Endothelial cell of umbilical vein (primary cell): ENCODE measurements around the gene PGAP1. TPM values are rescaled to one million over a fixed set of nuclear protein-coding genes. Genes with fewer than 3 reads are reported as not detected.

Experiments
- BruUV-seq: library from RNA; stranded (reverse); fragments of 400-500 nt; replicated peaks from 2 replicates; lab custom pipeline; 2021; lab: Mats Ljungman, UMichigan
- CTCF ChIA-PET: fragments of 300-600, 350-600 bp; sonication (Branson Sonifier 250); formaldehyde crosslinking; loops from one replicate; lab custom pipeline; 2021; ENCODE audit warnings: antibody characterized with exemption, inconsistent platforms; lab: Charles Lee
- POLR2A ChIA-PET: fragments of 300-600, 350-600 bp; sonication (Branson Sonifier 250); formaldehyde crosslinking; loops from one replicate; lab custom pipeline; 2021; ENCODE audit warnings: antibody characterized with exemption, inconsistent platforms; lab: Charles Lee
- DNase-seq: peaks from one replicate; pipeline ENCODE4 v3.0.0-alpha.2; 2011; ENCODE audit warnings: low read depth, low spot score
- FAIRE-seq: peaks from 2 replicates; lab custom pipeline; 2011; peaks lifted over from hg19 to GRCh38; lab: Jason Lieb, UNC
- H2AFZ ChIP-seq: 2 replicates; pipeline ENCODE4 v1.6.0; 2012; ENCODE audit warnings: low read depth, low read length, control low read depth, inconsistent platforms
- H3K27ac ChIP-seq: 2 replicates; pipeline ENCODE4 v1.5.1; 2011; ENCODE audit warnings: low read depth, mild to moderate bottlenecking, control low read depth, low read length, moderate library complexity; ENCODE audit not compliant: insufficient read depth
- H3K27me3 ChIP-seq, 2 experiments: 2 replicates each; pipeline versions ENCODE4 v1.6.0 to v1.6.1; 2011; ENCODE audit warnings: low read length in 2 of 2, mixed read lengths in 1 of 2; ENCODE audit not compliant: control insufficient read depth in 2 of 2, insufficient read depth in 2 of 2
- H3K36me3 ChIP-seq, 2 experiments: 2 replicates in 1 of 2; 3 replicates in 1 of 2; pipeline ENCODE4 v1.5.1; 2011; ENCODE audit warnings: low read length in 2 of 2, mild to moderate bottlenecking in 1 of 2, moderate library complexity in 1 of 2; ENCODE audit not compliant: control insufficient read depth in 2 of 2, insufficient read depth in 2 of 2; ENCODE audit errors: extremely low read depth in 1 of 2
- H3K4me1 ChIP-seq: 3 replicates; pipeline ENCODE4 v1.5.1; 2011; ENCODE audit warnings: mild to moderate bottlenecking, low read length; ENCODE audit not compliant: control insufficient read depth, insufficient read depth; ENCODE audit errors: extremely low read depth
- H3K4me2 ChIP-seq: 2 replicates; pipeline ENCODE4 v1.6.1; 2011; ENCODE audit warnings: low read length, control low read depth, mixed read lengths; ENCODE audit not compliant: insufficient read depth
- H3K4me3 ChIP-seq, 3 experiments: fragments of 200-600 bp in 1 of 3; sonication (generic), shearing (Covaris generic) in 1 of 3; replicated peaks in 1 of 3; 2 replicates each; pipeline ENCODE4 v1.5.1; 2011 to 2016; ENCODE audit warnings: control low read depth in 3 of 3, low read length in 3 of 3, mild to moderate bottlenecking in 2 of 3, inconsistent platforms in 1 of 3, low read depth in 1 of 3, moderate library complexity in 1 of 3; ENCODE audit not compliant: insufficient read depth in 1 of 3
- H3K79me2 ChIP-seq: 2 replicates; pipeline ENCODE4 v1.6.0; 2012; ENCODE audit warnings: low read length, inconsistent platforms; ENCODE audit not compliant: control insufficient read depth, insufficient read depth
- H3K9ac ChIP-seq: replicated peaks from 2 replicates; pipeline ENCODE3; 2011; ENCODE audit warnings: low read length, control low read depth; ENCODE audit not compliant: insufficient read depth; ENCODE audit errors: extremely low read depth
- H3K9me1 ChIP-seq: replicated peaks from 3 replicates; pipeline ENCODE4 v1.6.0; 2011; ENCODE audit warnings: mild to moderate bottlenecking, low read length; ENCODE audit not compliant: control insufficient read depth, insufficient read depth; ENCODE audit errors: extremely low read depth
- H3K9me3 ChIP-seq: replicated peaks from 2 replicates; pipeline ENCODE4 v1.5.1; 2012; ENCODE audit warnings: low read length, inconsistent platforms; ENCODE audit not compliant: control insufficient read depth, insufficient read depth
- H4K20me1 ChIP-seq: replicated peaks from 2 replicates; pipeline ENCODE3; 2011; ENCODE audit warnings: mild to moderate bottlenecking, low read length; ENCODE audit not compliant: control insufficient read depth, insufficient read depth; ENCODE audit errors: extremely low read depth
- CTCF ChIP-seq, 2 donors: IDR thresholded peaks; 1 replicate in 1 of 2; 2 replicates in 1 of 2; pipeline ENCODE4 v1.5.1; 2011; ENCODE audit warnings: low read length in 2 of 2, mild to moderate bottlenecking in 2 of 2, moderate library complexity in 2 of 2, control low read depth in 1 of 2, inconsistent platforms in 1 of 2, low read depth in 1 of 2; ENCODE audit not compliant: insufficient read depth in 1 of 2; ENCODE audit errors: extremely low read depth in 1 of 2
- EZH2 ChIP-seq: IDR thresholded peaks from 2 replicates; pipeline ENCODE4 v1.6.1; 2012; ENCODE audit warnings: borderline replicate concordance, low read depth, mild to moderate bottlenecking, moderate library complexity, low read length, inconsistent platforms; ENCODE audit not compliant: severe bottlenecking
- FOS ChIP-seq: IDR thresholded peaks from 2 replicates; pipeline ENCODE4 v1.6.1; 2011; ENCODE audit warnings: mild to moderate bottlenecking, low read length, moderate library complexity, borderline replicate concordance; ENCODE audit not compliant: insufficient read depth
- GATA2 ChIP-seq: IDR thresholded peaks from 2 replicates; pipeline ENCODE4 v1.7.0; 2011; ENCODE audit warnings: low read depth, mild to moderate bottlenecking, moderate library complexity, mixed read lengths, low read length; ENCODE audit not compliant: insufficient read length, insufficient read depth
- JUN ChIP-seq: IDR thresholded peaks from 2 replicates; pipeline ENCODE4 v1.6.1; 2011; ENCODE audit warnings: borderline replicate concordance, low read depth; ENCODE audit not compliant: insufficient read length, insufficient read depth
- MAX ChIP-seq: IDR thresholded peaks from 2 replicates; pipeline ENCODE4 v1.6.1; 2011; ENCODE audit not compliant: insufficient read depth, insufficient read length
- MYC ChIP-seq: IDR thresholded peaks from one replicate; pipeline ENCODE4 v1.6.1; 2011; ENCODE audit warnings: mild to moderate bottlenecking, low read depth, low read length
- POLR2A ChIP-seq: IDR thresholded peaks from 2 replicates; pipeline ENCODE4 v1.6.1; 2012; ENCODE audit warnings: low read depth, mild to moderate bottlenecking, control low read depth, low read length
- POLR2AphosphoS5 ChIP-seq: IDR thresholded peaks from 2 replicates; pipeline ENCODE4 v1.6.1; 2012; ENCODE audit warnings: low read depth, mild to moderate bottlenecking, control low read depth, low read length, moderate library complexity; ENCODE audit not compliant: insufficient read depth
- dilution Hi-C: fragments of 300-500 bp; cut with MboI; formaldehyde crosslinking; loops from one replicate; pipeline ENCODE4 v1.15.0; 2019; ENCODE audit warnings: low sequenced_read_pairs; ENCODE audit not compliant: extremely low pct_ligation_motif_present
- intact Hi-C: fragments of 100-400 bp; cut with micrococcal nuclease; formaldehyde crosslinking; loops from one replicate; pipeline ENCODE4 v1.10.0; 2022
- polyA plus RNA-seq, 4 experiments: library from polyadenylated mRNA; depleted of rRNA in 3 of 4; stranded (reverse) in 3 of 4; unstranded in 1 of 4; fragments of >200 nt; gene quantifications; 2 replicates each; pipeline versions ENCODE4 v1.2.1 to v1.2.3, GENCODE V29; 2011 to 2012; ENCODE audit warnings: missing spikeins in 1 of 4
- total RNA-seq: library from RNA; stranded (reverse); gene quantifications from 2 replicates; pipeline ENCODE4 v1.2.3, GENCODE V29; 2021

The PGAP1 gene
- total and polyA plus RNA-seq, 2 donors (not counting 3 experiments of a cell fraction or from before 2014, with no cell fraction given): 3.9 to 9.8 TPM

DNA sequence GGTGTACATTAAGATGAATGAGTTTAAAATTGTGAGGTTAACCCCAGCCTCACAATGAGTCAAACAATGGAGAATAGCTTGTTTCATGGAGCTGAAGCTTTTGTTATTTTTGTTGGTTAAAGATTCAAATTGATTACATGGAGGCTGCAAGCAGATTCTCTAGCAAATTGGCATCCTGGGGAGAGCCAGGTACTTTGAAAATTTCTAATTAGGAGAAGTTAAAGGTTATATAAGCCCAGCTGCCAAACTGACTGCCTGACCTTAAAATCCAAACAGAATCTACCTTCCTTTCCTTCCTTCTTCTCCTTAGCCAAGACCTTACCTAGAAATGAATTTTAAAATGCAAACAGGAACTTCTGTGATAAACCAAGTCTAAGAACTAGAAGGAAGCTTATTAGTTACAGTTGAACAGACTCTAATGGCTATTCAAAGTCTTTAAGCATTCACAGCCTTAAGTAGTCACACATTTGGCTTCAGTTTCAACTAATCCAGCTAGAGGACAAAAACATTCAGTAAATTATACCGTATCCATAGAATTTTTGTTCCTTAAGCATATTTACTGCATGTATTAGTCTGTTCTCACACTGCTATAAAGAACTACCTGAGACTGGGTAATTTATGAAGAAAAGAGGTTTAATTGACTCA is 31.5 kb upstream of the PGAP1 start:
- dilution Hi-C loops: no loop called here

More for the DNA sequence above, 31.5 kb upstream of the PGAP1 start:
- Histone ChIP-seq H3K9me1 (no peaks in the 10 kb centered on the region), H3K9me3 (no peaks in the 10 kb centered on the region), H3K4me3 (no peak overlapping the region), H3K27ac (no peak overlapping the region), H3K4me2 (no peak overlapping the region), H3K27me3 (no peaks in the 10 kb centered on the region), H3K9ac (no peak overlapping the region), H2AFZ (no peak overlapping the region), H3K79me2 (no peaks in the 10 kb centered on the region), H4K20me1 (no peaks in the 10 kb centered on the region), H3K4me1 (peaks cover 3% of the 10 kb centered on the region), H3K36me3 (no peaks in the 10 kb centered on the region)
- ChIA-PET CTCF (interaction anchor here (1.2 kb wide), 1 partner anchor 22 kb away, joined by 5 read pairs; no protein-coding TSS in a partner anchor), POLR2A (no interaction called here)
- BruUV-seq: no TSS peak
- TF ChIP-seq JUN: no peak
- TF ChIP-seq POLR2AphosphoS5: no peak
- no peak for TF ChIP-seq MYC
- TF ChIP-seq CTCF (IDR thresholded peaks at IDR 0.05; ENCODE audit: extremely low read depth in 1 of 2, insufficient read depth in 1 of 2, low read depth in 1 of 2, low read length in 2 of 2): no peak
- no peak for TF ChIP-seq MAX
- TF ChIP-seq GATA2: no peak
- no peak for TF ChIP-seq EZH2
- no peak for TF ChIP-seq FOS
- no peak for TF ChIP-seq POLR2A
- intact Hi-C loops: no loop called here
- DNase-seq (no peak), FAIRE-seq (no peak)
